ENCODE data around the gene TMEM53. TPM values are rescaled to one million over a fixed set of nuclear protein-coding genes. Genes with fewer than 3 reads are reported as not detected.

The TMEM53 gene
- total and polyA plus RNA-seq, 2 of the 8 experiments (the other 6 are each of a cell fraction or from before 2014, with no cell fraction given) = 6.7 to 27.9 TPM

GRCh38 chr1:44717653-44718052 is 43.4 kb upstream of the TMEM53 start:
- Histone ChIP-seq H3K14ac (ENCODE audit: insufficient read length) (no peak overlapping the region), H3K23ac (ENCODE audit: insufficient read length) (no peak overlapping the region), H3K4ac (replicated peaks; ENCODE audit: insufficient read length, low read depth, low read length) (no peak overlapping the region), H4K8ac (ENCODE audit: extremely low read depth, insufficient read depth, low read length) (no peak overlapping the region), H3K9me3 (ENCODE audit: insufficient read depth in 2 of 2, low read depth in 1 of 2, low read length in 1 of 2) (no peaks in the 10 kb centered on the region), H2BK12ac (ENCODE audit: low read depth, low read length) (no peak overlapping the region), H3K4me2 (ENCODE audit: insufficient read depth in 1 of 2, low read depth in 2 of 2, low read length in 2 of 2) (no peak overlapping the region), H3K56ac (replicated peaks; ENCODE audit: insufficient read length, low read depth, low read length) (no peak overlapping the region), H3K18ac (ENCODE audit: extremely low read depth, low read length) (no peak overlapping the region), H3K23me2 (ENCODE audit: low read depth, low read length) (no peaks in the 10 kb centered on the region), H2AK5ac (ENCODE audit: low read depth, low read length) (no peak overlapping the region), H3K27ac (ENCODE audit: low read depth, low read length) (no peak overlapping the region), H2BK5ac (ENCODE audit: low read depth, low read length) (no peak overlapping the region), H2BK20ac (ENCODE audit: low read length) (no peak overlapping the region), H2AFZ (ENCODE audit: low read length) (no peak overlapping the region), H4K91ac (replicated peaks; ENCODE audit: insufficient read length, low read length) (no peak overlapping the region), H2BK15ac (ENCODE audit: low read length) (no peak overlapping the region), H3K79me2 (ENCODE audit: control insufficient read depth in 1 of 2, insufficient read depth in 2 of 2, low read length in 2 of 2) (no peaks in the 10 kb centered on the region), H4K20me1 (replicated peaks in 1 of 2; ENCODE audit: control insufficient read depth in 1 of 2, insufficient read depth in 2 of 2, low read length in 2 of 2) (no peaks in the 10 kb centered on the region), H2BK120ac (replicated peaks; ENCODE audit: low read depth, low read length) (no peak overlapping the region), H3K4me1 (replicated peaks in 1 of 4; ENCODE audit: control insufficient read depth in 3 of 4, insufficient read depth in 4 of 4, low read length in 3 of 4) (no peaks in the 10 kb centered on the region), H3K79me1 (ENCODE audit: low read depth, low read length) (no peaks in the 10 kb centered on the region), H3K9ac (replicated peaks in 1 of 4; ENCODE audit: extremely low read depth in 1 of 4, low read depth in 3 of 4, low read length in 3 of 4) (no peak overlapping the region), H3K27me3 (replicated peaks in 1 of 4; ENCODE audit: control insufficient read depth in 3 of 4, extremely low read depth in 1 of 4, insufficient read depth in 3 of 4, low read length in 3 of 4) (no peaks in the 10 kb centered on the region), H3K36me3 (ENCODE audit: control insufficient read depth in 2 of 4, insufficient read depth in 4 of 4, low read length in 3 of 4) (no peaks in the 10 kb centered on the region), H3K4me3 (ENCODE audit: extremely low read depth in 1 of 4, insufficient read depth in 2 of 4, low read depth in 3 of 4, low read length in 4 of 4) (no peak overlapping the region), H4K5ac (ENCODE audit: insufficient read length, low read depth, low read length) (no peak overlapping the region)
- CTCF ChIA-PET (ENCODE audit: partially characterized antibody) = interaction anchor here (0.6 to 10.2 kb wide), 14 partner anchors 8 to 361 kb away, joined by 3 to 107 read pairs (median 4); partner anchors contain the start of gene RNU5D-1
- POLR2A ChIA-PET (ENCODE audit: partially characterized antibody) = interaction anchor here (0.6 to 22.5 kb wide), 10 partner anchors 9 to 102 kb away, joined by 3 to 428 read pairs (median 3); partner anchors contain the start of genes BEST4, RNU5D-1 and RPS8
- 96% methylated on average over 1 of the region's 1 CpG; no CpG with 5 or more reads in 1 of the 2 experiments for WGBS, 2 experiments (ENCODE audit: extremely low coverage in 1 of 2, insufficient coverage in 1 of 2, insufficient read length in 1 of 2, insufficient replicate concordance in 2 of 2, low coverage in 1 of 2, low lambda C conversion rate in 2 of 2, missing lambda C conversion rate in 1 of 2)
- DNase-seq (ENCODE audit: low read depth in 1 of 2, low spot score in 2 of 2) (no peak), FAIRE-seq (no peak)
- TF ChIP-seq MAFK (IDR thresholded peaks at IDR 0.05; ENCODE audit: low read depth, low read length) (no peak), CTCF (IDR thresholded peaks at IDR 0.05; ENCODE audit: control extremely low read depth in 1 of 3, insufficient read depth in 1 of 3, low read depth in 1 of 3, low read length in 3 of 3) (no peak), CBX5 (IDR thresholded peaks at IDR 0.05; ENCODE audit: low read depth, low read length) (no peak), JUND (IDR thresholded peaks at IDR 0.05; ENCODE audit: low read length) (no peak), RBBP5 (IDR thresholded peaks at IDR 0.05; ENCODE audit: borderline replicate concordance, low read depth, low read length) (no peak), CEBPB (IDR thresholded peaks at IDR 0.05; ENCODE audit: low read depth, low read length) (no peak), POLR2A (IDR thresholded peaks at IDR 0.05; ENCODE audit: control extremely low read depth in 1 of 2, low read depth in 2 of 2, low read length in 2 of 2) (no peak)

Measured in H1 (cell line).